Stimulated activated naive CD8-positive, alpha-beta T cell treated with anti-CD3 and anti-CD28 coated beads, Interleukin-15, Interleukin-2, amounts not matched to agents 100 ng/mL and 50 ng/mL, for 24 hours (primary cell): ENCODE results near the gene VSIG2.

Experiments
- H3K27ac Mint-ChIP-seq: one replicate; pipeline ENCODE4 v1.8.0; 2021; ENCODE audit warnings: mild to moderate bottlenecking, mixed read lengths
- H3K27me3 Mint-ChIP-seq: one replicate; pipeline ENCODE4 v1.8.0; 2021; ENCODE audit warnings: mixed read lengths
- H3K36me3 Mint-ChIP-seq: one replicate; pipeline ENCODE4 v1.8.0; 2021; ENCODE audit warnings: low read depth, mixed read lengths
- H3K4me1 Mint-ChIP-seq: one replicate; pipeline ENCODE4 v1.8.0; 2021; ENCODE audit warnings: low read depth, mixed read lengths
- H3K4me3 Mint-ChIP-seq: one replicate; pipeline ENCODE4 v1.8.0; 2021; ENCODE audit warnings: mild to moderate bottlenecking, mixed read lengths
- H3K9me3 Mint-ChIP-seq: one replicate; pipeline ENCODE4 v1.8.0; 2021; ENCODE audit warnings: mixed read lengths

VSIG2 gene

DNA sequence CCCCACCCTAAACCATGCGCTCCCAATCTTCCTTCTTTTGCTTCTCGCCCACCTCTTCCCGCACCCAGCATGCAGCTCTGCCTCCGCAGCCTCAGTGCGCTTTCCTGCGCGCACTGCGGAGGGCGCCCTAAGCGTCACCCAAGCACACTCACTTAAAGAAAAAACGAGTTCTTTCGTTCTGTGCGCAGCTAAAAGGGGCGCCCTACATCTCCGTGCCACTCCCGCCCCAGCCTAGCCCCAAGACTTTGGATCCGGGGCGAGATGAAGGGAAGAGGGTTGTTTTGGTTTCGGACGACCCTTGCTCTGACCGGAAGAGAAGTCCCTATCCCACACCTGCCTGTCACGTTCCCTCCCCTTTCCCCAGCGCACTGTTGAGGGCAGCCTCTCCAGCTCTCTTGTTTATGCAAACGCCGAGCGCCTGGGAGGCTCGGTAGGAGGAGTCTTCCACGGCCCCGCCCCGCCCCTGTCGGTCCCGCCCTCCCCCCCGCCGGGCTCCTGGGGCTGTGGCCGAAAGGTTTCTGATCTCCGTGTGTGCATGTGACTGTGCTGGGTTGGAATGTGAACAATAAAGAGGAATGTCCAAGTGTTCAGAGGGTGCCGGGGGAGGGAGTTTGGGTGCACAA is 5.3 kb downstream of the VSIG2 start:
- Mint-ChIP-seq H3K4me3 (peak overlapping the region; percentile 94), H3K9me3 (no peaks in the 10 kb centered on the region), H3K4me1 (peaks cover 30% of the 10 kb centered on the region), H3K36me3 (no peaks in the 10 kb centered on the region), H3K27me3 (no peaks in the 10 kb centered on the region), H3K27ac (peak overlapping the region; percentile 89)

DNA sequence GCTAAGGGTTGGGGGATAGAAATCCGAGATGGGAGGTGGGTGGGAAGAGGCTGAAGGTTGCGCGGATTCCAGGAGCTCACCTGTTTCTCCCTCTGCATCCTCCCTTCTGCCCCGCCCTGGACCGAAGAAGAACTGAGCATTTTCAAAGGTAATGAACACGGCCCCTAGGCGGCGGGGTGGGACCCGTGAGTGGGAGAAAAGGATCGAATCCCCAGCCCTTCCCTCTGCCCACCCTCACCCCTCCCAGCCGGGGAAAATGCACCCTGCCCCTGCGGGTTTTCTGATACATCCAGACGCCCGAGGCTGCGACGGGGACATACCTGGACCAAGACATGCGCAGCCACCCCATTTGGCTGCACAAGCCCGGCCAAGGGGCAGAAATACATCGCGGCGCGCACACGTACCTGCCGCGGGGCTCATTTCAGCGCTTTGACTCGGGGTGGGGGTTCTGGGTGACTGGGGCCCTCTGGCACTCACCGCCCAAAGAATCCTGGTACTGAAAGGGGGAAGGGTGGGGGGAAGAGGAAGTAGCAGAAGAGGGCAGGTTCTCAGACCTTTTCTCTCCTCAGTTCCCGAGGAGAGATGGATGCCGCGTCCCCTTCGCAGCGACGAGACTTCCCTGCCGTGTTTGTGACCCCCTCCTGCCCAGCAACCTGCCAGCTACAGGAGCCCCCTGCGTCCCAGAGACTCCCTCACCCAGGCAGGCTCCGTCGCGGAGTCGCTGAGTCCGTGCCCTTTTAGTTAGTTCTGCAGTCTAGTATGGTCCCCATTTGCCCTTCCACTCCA is 6.0 kb downstream of the VSIG2 start:
- Mint-ChIP-seq H3K9me3 (no peaks in the 10 kb centered on the region), H3K27me3 (no peaks in the 10 kb centered on the region), H3K27ac (peak overlapping the region; percentile 89), H3K36me3 (no peaks in the 10 kb centered on the region), H3K4me1 (peaks cover 30% of the 10 kb centered on the region), H3K4me3 (peak overlapping the region; percentile 94)

DNA sequence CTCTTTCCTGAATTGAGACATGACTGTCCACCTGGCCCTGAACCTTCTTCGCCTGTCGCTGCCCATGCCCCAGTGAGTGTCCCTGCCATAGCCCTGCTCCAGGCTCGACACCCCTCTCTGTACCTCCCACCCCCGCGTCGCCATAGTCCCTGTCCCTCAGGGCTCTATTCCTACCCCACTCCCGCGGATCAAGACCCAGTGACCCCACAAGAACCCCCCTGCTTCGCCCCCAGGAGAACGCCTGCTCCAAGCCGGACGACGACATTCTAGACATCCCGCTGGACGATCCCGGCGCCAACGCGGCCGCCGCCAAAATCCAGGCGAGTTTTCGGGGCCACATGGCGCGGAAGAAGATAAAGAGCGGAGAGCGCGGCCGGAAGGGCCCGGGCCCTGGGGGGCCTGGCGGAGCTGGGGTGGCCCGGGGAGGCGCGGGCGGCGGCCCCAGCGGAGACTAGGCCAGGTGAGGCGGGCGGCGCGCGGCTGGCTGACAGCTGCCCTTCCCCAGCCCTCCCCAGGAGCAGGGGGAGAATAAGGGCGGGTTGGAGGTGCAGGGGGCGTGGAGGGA is 6.7 kb downstream of the VSIG2 start:
- Mint-ChIP-seq H3K27me3 (no peaks in the 10 kb centered on the region), H3K36me3 (no peaks in the 10 kb centered on the region), H3K4me3 (peak overlapping the region; percentile 33), H3K4me1 (peaks cover 36% of the 10 kb centered on the region), H3K27ac (no peak overlapping the region), H3K9me3 (no peaks in the 10 kb centered on the region)

DNA sequence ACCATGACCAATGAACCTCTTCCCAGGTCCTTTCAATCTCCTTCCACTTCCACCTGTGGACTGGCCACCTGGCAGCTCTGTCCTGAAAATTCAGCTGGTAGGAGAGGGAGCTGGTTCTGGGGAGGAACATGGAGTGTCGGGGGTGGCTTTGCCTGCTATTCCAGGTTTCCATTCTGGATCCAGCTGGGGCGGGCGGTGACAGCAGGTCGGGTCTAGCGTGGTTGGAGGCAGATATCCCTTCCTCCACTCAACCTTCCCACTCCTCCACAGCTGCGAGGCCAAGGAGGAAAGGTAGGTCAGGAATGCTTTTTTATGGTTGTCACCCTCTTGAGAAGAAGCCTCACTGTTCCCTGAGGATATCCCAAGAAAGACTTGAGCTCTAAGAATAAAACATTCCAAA is 9.0 kb downstream of the VSIG2 start:
- Mint-ChIP-seq H3K4me3 (no peak overlapping the region), H3K27ac (no peak overlapping the region), H3K9me3 (no peaks in the 10 kb centered on the region), H3K36me3 (no peaks in the 10 kb centered on the region), H3K27me3 (peaks cover 8% of the 10 kb centered on the region), H3K4me1 (peaks cover 27% of the 10 kb centered on the region)

DNA sequence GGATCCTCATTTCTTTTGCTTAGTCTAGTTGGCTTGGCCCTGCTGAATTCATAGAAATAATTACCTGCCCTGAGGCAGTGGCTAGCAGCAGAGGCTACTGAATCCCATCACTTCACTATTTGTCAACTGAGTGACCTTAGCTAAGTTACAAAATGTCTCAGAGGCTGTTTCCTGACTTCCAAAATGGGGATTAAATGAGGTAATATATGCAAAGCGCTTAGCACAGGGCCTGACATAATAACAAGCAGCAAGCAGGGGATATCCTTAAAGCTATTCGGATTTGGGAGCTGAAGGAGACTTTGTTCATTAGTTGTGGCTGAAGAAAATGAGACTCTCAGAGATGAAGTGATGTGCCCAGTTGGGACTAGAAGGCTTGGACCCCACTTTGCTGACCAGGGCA is 9.5 kb downstream of the VSIG2 start:
- Mint-ChIP-seq H3K4me3 (no peak overlapping the region), H3K27me3 (peaks cover 8% of the 10 kb centered on the region), H3K9me3 (no peaks in the 10 kb centered on the region), H3K27ac (no peak overlapping the region), H3K4me1 (peaks cover 27% of the 10 kb centered on the region), H3K36me3 (no peaks in the 10 kb centered on the region)

DNA sequence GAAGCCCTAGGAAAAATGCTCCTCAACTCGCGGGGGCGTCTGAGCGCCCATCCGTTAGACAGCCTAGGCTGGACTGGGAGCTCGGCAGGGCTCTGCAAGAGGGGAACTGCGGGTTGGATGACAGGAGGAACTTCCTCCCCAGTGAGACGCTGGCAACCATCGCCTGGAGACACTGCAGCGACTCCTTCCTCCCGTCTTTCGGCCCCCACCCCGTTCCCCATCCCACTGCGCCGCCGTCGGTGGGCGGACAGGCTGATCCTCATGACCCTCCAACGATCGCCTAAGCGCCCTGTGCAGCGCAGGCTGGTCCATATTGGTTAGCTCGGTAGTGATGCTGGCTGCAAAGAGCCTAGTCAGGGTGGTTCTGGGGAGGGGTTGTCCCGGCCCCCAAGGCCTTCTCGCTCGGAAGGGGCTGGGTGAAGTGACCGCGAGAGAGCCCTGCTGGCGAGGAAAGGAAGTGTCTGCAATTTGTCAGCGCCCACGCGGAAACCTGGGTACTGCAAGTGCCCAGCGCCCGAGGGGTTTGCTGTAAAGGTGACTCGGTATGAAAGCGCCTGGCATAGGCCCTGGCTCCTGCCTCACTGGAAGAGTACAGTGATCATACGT is 11.7 kb downstream of the VSIG2 start:
- H3K9me3 Mint-ChIP-seq = no peaks in the 10 kb centered on the region
- peaks cover 14% of the 10 kb centered on the region for H3K4me1 Mint-ChIP-seq
- H3K36me3 Mint-ChIP-seq = no peaks in the 10 kb centered on the region
- H3K27ac Mint-ChIP-seq = no peak overlapping the region
- H3K4me3 Mint-ChIP-seq = peak overlapping the region; percentile 81
- H3K27me3 Mint-ChIP-seq = peaks cover 8% of the 10 kb centered on the region

DNA sequence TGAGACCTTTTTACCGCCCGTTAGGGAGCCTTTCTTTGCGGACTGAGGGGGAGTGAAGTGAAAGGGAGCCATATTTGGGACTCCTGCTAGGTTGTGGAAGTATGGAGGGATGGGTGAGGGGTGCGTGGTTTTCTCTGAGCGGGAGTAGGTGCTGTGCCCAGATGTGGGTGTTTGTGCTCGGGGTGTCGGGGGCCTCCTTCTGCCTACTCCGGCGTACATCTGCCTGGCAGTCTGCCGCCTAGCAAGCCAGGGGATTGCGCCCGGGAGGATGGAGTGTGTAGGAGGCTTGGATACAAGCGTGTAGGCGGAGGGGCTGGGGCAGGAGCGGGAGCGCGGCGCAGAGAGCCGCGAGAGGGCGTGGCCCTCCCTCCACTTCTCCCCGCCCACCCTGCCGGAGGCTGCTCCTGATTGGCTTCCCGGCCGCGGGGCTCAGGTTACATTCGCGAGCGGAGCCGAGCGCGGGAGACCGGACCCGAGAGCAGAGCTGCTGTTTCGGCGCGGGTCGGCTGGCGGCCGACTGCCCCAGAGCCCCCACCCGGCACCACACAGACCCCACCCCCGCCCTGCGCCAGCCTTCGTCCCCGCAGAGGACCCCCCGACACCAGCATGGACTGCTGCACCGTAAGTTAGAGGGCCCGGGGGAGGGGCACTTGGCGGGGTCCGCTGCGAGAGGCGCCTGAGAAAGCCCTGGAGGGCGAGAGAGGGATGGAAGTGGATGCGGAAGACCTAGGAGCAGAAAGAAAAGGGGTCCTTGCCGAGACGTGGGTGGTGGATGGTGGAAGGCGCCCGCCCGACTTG is 12.4 kb downstream of the VSIG2 start, which contains the start of gene NRGN:
TSS of gene NRGN (plus strand) at position 464 of the 798 bp plus-strand sequence. CDS start at position 607, 143 bp downstream.
- Mint-ChIP-seq H3K36me3 (no peaks in the 10 kb centered on the region), H3K27me3 (peaks cover 8% of the 10 kb centered on the region), H3K9me3 (no peaks in the 10 kb centered on the region), H3K27ac (no peak within 1 kb of the TSS), H3K4me1 (peaks cover 14% of the 10 kb centered on the region), H3K4me3 (peak within 1 kb of the TSS; percentile 81)

DNA sequence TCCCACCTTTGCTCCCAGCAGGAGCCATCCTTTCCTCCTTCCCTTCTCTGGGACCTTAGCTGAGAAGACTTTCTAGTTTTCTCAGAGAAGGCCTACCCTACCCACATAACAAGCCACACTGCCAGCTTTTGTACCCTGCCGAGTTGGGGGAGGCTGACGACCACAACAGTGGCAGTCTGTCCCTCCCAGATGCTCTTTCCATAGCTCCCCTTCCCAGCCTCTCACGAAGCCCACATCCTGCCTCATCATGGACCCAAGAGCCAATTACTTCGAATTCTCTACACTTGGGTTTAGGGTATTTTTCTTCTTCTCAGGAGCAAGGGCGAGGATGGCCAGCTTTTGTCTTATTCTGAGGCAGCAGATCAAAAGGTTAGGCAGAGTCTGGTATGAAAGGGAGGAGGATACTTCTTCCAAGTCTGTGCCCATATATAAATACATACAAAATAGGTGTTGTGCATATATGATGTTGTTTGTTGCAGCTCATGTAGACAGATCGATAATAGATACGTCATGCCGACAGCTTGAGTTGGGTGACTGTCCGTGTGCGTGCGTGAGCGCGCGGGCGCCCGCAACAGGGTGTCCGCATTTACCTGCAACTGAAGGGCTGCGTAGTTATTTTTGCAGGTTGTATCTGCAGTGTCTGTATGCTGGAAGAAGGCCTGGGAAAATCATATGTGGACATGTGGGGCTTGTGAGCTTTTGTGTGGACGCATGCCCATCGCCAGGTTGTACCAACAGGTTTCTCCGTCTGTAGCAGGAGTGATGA is 13.2 kb downstream of the VSIG2 start:
- no peaks in the 10 kb centered on the region for H3K9me3 Mint-ChIP-seq
- H3K36me3 Mint-ChIP-seq = no peaks in the 10 kb centered on the region
- H3K27ac Mint-ChIP-seq = no peak overlapping the region
- H3K4me1 Mint-ChIP-seq = peaks cover 14% of the 10 kb centered on the region
- peak overlapping the region; percentile 81 for H3K4me3 Mint-ChIP-seq
- peaks cover 8% of the 10 kb centered on the region for H3K27me3 Mint-ChIP-seq

DNA sequence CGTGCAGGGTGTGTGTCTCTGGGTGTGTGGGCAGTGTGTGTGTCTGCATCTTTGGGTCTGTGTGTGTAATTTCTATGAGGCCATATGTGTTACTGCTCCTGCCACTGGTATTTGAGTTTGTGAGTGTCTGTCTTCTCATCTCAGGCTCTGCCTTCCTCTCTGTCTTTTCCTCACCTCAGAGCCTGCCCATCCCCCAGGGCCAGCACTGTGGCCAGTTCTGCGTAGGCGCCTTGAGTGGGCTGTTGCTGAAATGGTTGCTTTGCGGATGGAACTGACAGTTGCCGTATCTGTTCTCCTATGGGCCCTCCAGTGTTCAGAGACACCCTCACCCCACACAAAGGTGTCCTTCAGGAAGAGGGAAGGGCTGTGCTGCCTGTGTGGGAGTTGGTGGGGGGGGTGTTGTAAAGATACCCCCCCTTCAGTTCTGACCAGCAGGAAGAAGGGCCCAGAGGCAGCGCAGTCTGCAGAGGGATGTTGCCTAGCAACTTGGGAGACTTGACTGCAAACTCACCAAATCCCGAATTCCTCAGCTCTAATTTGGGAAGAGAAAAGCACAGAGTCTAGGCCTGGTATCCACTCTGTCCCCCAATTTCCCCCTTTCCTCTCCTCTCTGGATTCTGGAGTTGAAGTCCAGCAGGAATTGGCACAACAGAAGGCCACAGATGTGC is 14.3 kb downstream of the VSIG2 start:
- H3K27ac Mint-ChIP-seq = no peak overlapping the region
- H3K4me1 Mint-ChIP-seq = peaks cover 14% of the 10 kb centered on the region
- H3K4me3 Mint-ChIP-seq = no peak overlapping the region
- H3K27me3 Mint-ChIP-seq = peaks cover 8% of the 10 kb centered on the region
- H3K9me3 Mint-ChIP-seq = no peaks in the 10 kb centered on the region
- H3K36me3 Mint-ChIP-seq = no peaks in the 10 kb centered on the region

DNA sequence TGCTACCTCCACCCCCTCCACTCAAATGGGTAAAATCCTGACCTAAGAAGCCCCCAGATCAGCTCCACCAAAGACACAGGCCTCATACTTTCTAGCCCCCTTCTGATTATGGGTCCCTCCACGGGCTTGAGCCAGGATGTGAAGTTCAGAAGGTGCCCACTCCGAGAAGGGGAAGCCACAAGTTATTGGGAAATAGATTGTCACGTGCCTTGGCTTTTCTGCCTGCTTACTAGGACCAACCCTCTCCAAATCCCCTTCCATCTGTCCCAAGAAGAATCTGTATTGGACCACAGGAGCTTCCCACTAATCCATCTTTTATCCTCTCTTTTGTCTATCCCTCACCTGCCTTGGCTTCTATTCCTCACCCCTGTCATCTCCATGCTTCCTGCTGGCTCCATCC is 15.3 kb downstream of the VSIG2 start:
- Mint-ChIP-seq H3K27me3 (peaks cover 8% of the 10 kb centered on the region), H3K4me1 (peaks cover 14% of the 10 kb centered on the region), H3K4me3 (no peak overlapping the region), H3K27ac (no peak overlapping the region), H3K36me3 (no peaks in the 10 kb centered on the region), H3K9me3 (no peaks in the 10 kb centered on the region)

DNA sequence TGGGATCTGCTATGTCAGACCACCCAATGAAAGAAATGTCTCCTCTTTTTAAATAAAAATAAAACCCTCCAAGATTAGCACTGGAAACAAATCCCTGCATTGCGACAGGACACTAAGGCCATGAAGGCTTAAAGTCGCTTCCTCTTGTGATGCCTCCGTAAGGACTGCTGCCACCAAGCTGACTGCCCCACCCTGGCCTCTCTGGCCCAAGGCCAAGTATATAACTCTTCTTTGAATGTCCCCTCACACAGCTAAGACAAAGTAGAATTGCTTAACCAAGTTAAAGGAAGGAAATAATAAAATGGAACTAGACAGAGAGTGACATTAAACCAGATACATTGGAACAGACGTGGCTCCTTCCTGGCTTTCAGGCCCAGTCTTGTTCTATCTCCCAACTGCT is 19.8 kb downstream of the VSIG2 start:
- no peak overlapping the region for H3K4me3 Mint-ChIP-seq
- no peaks in the 10 kb centered on the region for H3K9me3 Mint-ChIP-seq
- H3K27me3 Mint-ChIP-seq = no peaks in the 10 kb centered on the region
- no peaks in the 10 kb centered on the region for H3K4me1 Mint-ChIP-seq
- no peak overlapping the region for H3K27ac Mint-ChIP-seq
- H3K36me3 Mint-ChIP-seq = no peaks in the 10 kb centered on the region

DNA sequence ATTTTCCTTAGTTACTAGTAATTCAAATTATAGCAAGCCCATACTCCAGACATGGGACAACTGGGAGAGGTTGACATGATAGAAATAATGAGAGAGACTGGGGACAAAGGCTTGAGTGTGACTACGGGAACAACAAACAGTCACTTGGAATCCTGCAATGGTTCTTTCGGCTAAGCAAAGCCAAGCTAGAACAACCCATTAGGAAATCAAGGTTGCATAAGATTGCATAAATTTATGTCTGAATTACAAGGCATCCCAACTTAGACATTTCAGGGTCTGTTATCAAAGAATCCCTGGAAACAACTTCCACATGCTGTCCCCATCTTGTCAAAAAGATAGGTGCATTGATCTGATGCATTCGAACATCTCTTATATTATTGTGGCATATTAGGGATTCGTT is 22.5 kb downstream of the VSIG2 start:
- Mint-ChIP-seq H3K27me3 (peaks cover 6% of the 10 kb centered on the region), H3K27ac (no peak overlapping the region), H3K4me3 (no peak overlapping the region), H3K4me1 (peaks cover 15% of the 10 kb centered on the region), H3K36me3 (no peaks in the 10 kb centered on the region), H3K9me3 (no peaks in the 10 kb centered on the region)

DNA sequence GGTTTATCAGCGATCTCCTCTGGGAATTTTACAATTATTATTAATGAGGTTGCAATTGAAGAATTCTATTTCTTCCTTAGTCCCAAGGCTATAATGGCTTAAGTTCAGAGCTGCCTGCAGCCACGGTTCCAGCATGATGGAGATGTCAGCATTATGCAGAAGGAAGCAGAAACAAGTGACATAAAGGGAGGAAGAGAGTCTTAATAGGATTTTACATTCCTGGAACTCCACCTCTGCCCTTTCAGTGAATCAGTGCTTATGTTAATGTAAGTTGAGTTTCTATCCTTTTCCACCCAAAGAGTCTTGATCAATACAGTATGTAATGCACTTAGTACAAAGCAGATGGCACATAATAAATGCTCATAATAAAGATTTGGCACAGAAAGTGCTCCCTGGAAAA is 23.9 kb downstream of the VSIG2 start:
- Mint-ChIP-seq H3K4me3 (no peak overlapping the region), H3K27ac (no peak overlapping the region), H3K9me3 (no peaks in the 10 kb centered on the region), H3K36me3 (no peaks in the 10 kb centered on the region), H3K4me1 (peaks cover 20% of the 10 kb centered on the region), H3K27me3 (peaks cover 6% of the 10 kb centered on the region)
